IMR-90 (cell line): ENCODE measurements around the gene OCSTAMP.

Source experiments
- BHLHE40 ChIP-seq: fragments of 150-350 bp; IDR thresholded peaks from 2 replicates; pipeline ENCODE4 v1.6.1; 2016; ENCODE audit warnings: mild to moderate bottlenecking, low read depth, low read length
- CEBPB ChIP-seq: IDR thresholded peaks from 2 replicates; pipeline ENCODE4 v1.6.1; 2012; ENCODE audit warnings: low read depth, low read length, improper control_type of control experiment
- MAFK ChIP-seq: IDR thresholded peaks from 2 replicates; pipeline ENCODE4 v1.6.1; 2012; ENCODE audit warnings: low read depth, low read length, improper control_type of control experiment
- MAZ ChIP-seq: IDR thresholded peaks from 2 replicates; pipeline ENCODE4 v1.6.1; 2012; ENCODE audit warnings: low read depth, mild to moderate bottlenecking, low read length, improper control_type of control experiment, moderate library complexity, borderline replicate concordance
- MXI1 ChIP-seq: IDR thresholded peaks from 2 replicates; pipeline ENCODE4 v1.6.1; 2012; ENCODE audit warnings: low read depth, mild to moderate bottlenecking, low read length, moderate library complexity, borderline replicate concordance
- POLR2A ChIP-seq: IDR thresholded peaks from 2 replicates; pipeline ENCODE4 v1.6.1; 2012; ENCODE audit warnings: mild to moderate bottlenecking, low read depth, low read length
- RAD21 ChIP-seq: IDR thresholded peaks from 2 replicates; pipeline ENCODE4 v1.6.1; 2012; ENCODE audit warnings: low read length, improper control_type of control experiment
- RCOR1 ChIP-seq: IDR thresholded peaks from 2 replicates; pipeline ENCODE4 v1.6.1; 2012; ENCODE audit warnings: mild to moderate bottlenecking, low read length, improper control_type of control experiment; ENCODE audit not compliant: insufficient replicate concordance
- RFX5 ChIP-seq: IDR thresholded peaks from 2 replicates; pipeline ENCODE4 v1.8.0; 2012; ENCODE audit warnings: low read depth, mild to moderate bottlenecking, low read length, moderate library complexity
- SMC3 ChIP-seq: fragments of 150-350 bp; IDR thresholded peaks from 2 replicates; pipeline ENCODE4 v1.6.1; 2016; ENCODE audit warnings: low read depth, mild to moderate bottlenecking, antibody characterized with exemption, low read length, moderate library complexity
- TF ChIP-seq, protein P1 (sequence below): conservative IDR thresholded peaks from 2 replicates; pipeline ENCODE4 v1.5.1; 2012; ENCODE audit warnings: mild to moderate bottlenecking, low read depth, low read length, improper control_type of control experiment
- TF ChIP-seq, protein P2 (sequence below): fragments of 150-350 bp; IDR thresholded peaks from 2 replicates; pipeline ENCODE4 v1.6.1; 2017; ENCODE audit warnings: mild to moderate bottlenecking, antibody characterized with exemption, low read length, low read depth

DNA sequence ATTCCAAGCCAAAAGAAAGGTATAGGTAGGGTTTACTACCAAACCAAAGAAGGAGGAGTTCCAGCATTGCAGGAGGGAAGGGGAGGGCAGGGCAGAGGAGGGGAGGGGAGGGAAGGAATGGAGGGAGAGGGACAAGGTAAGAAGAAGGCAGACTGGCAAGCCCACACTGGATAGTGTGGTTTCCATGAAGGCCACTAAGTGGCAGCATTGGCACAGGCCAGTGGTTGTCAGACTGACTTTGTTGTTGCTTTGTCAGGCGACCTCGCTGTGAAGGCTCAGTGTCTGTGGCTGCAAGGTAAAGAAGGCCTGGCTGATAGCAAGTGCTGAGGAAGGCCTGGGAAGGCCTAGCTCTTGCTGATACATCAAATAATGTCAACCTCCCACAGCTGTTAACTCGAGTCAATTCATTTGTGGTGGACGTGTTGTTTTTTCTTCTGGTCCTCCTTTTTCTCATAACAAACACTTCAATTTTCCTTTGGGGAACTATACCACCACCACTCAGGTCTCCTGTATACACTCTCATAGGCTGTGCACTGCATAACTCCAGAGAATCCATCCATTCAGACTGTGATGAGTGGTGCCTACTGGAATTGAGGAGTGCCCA lies 29.4 kb downstream of the OCSTAMP start:
- TF ChIP-seq, protein P1, sequence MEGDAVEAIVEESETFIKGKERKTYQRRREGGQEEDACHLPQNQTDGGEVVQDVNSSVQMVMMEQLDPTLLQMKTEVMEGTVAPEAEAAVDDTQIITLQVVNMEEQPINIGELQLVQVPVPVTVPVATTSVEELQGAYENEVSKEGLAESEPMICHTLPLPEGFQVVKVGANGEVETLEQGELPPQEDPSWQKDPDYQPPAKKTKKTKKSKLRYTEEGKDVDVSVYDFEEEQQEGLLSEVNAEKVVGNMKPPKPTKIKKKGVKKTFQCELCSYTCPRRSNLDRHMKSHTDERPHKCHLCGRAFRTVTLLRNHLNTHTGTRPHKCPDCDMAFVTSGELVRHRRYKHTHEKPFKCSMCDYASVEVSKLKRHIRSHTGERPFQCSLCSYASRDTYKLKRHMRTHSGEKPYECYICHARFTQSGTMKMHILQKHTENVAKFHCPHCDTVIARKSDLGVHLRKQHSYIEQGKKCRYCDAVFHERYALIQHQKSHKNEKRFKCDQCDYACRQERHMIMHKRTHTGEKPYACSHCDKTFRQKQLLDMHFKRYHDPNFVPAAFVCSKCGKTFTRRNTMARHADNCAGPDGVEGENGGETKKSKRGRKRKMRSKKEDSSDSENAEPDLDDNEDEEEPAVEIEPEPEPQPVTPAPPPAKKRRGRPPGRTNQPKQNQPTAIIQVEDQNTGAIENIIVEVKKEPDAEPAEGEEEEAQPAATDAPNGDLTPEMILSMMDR, result peak; percentile 77
- TF ChIP-seq POLR2A, result no peak
- TF ChIP-seq, protein P2, sequence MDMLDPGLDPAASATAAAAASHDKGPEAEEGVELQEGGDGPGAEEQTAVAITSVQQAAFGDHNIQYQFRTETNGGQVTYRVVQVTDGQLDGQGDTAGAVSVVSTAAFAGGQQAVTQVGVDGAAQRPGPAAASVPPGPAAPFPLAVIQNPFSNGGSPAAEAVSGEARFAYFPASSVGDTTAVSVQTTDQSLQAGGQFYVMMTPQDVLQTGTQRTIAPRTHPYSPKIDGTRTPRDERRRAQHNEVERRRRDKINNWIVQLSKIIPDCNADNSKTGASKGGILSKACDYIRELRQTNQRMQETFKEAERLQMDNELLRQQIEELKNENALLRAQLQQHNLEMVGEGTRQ, result no peak
- TF ChIP-seq MAZ, result no peak
- TF ChIP-seq RCOR1, result no peak
- no peak for TF ChIP-seq RFX5
- peak; percentile 64 for TF ChIP-seq SMC3
- TF ChIP-seq MXI1, result no peak
- TF ChIP-seq MAFK, result no peak
- TF ChIP-seq CEBPB, result no peak
- peak; percentile 10; the same call in 1 of the 2 replicates for TF ChIP-seq BHLHE40
- TF ChIP-seq RAD21, result peak; percentile 91
